Activated T-cell treated with anti-CD3 and anti-CD28 coated beads, Interleukin-2, amount 50 U/mL, for 24 hours (primary cell): ENCODE measurements around the gene FRMPD2.
"Not testable (repeated sequence)": the region's sequence is repeated elsewhere in the genome, so short reads cannot be mapped to it uniquely, and the experiment has no call there.

ENCODE experiments used
- DNase-seq: peaks from one replicate; pipeline ENCODE4 v3.0.0-alpha.2; 2020
- H3K27ac Mint-ChIP-seq: 2 replicates; pipeline ENCODE4 v1.8.0; 2020; ENCODE audit warnings: mild to moderate bottlenecking, mixed read lengths
- H3K27me3 Mint-ChIP-seq: 2 replicates; pipeline ENCODE4 v1.8.0; 2020; ENCODE audit warnings: mixed read lengths
- H3K36me3 Mint-ChIP-seq: 2 replicates; pipeline ENCODE4 v1.8.0; 2020; ENCODE audit warnings: low read depth, mixed read lengths
- H3K4me1 Mint-ChIP-seq: 2 replicates; pipeline ENCODE4 v1.8.0; 2020; ENCODE audit warnings: low read depth, mixed read lengths
- H3K4me3 Mint-ChIP-seq: 2 replicates; pipeline ENCODE4 v1.8.0; 2020; ENCODE audit warnings: mild to moderate bottlenecking, moderate library complexity, mixed read lengths
- H3K9me3 Mint-ChIP-seq: 2 replicates; pipeline ENCODE4 v1.8.0; 2020; ENCODE audit warnings: mixed read lengths

FRMPD2 gene

DNA sequence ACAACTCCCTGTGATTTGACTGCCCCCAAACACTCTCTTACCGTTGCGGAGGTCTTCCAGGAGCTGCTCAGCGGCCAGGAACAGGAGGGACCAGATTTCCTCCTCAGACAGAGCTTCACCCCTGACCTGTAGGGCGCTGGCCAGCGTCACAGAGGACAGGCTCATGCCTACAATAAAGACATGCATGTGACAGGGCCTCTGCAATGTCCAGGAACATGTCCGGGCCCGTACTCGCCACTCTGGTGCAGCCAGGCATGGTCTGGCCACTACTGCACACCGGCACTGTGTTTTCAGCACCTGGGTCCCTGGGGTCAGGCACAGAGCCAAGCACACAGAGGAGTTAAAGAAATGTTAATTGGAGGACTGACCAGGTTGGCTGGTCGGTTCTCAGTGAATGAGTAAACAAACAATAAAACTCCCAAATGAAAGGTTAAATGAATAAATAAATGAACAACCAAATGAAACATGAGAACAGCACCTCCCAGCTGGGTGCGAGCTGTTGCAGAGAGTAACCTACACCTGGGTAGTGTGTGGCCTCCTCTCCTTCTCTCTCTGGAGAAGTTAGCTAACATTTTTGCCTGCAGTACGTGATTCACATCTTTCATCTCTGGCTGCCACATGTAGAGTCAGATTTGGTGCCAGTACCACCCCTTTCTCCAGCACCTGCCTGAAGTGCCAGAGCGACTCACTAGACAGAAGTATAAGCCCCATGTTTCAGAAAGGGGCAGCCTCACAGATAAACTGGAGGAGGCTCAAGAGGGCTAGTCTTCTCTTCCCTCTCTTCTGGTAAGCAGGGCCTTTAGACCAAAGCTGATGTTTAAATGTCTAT lies 22.8 kb downstream of the FRMPD2 start:
- no peak overlapping the region for H3K4me3 Mint-ChIP-seq
- H3K9me3 Mint-ChIP-seq: no peaks in the 10 kb centered on the region
- no peaks in the 10 kb centered on the region for H3K36me3 Mint-ChIP-seq
- H3K27ac Mint-ChIP-seq: no peak overlapping the region
- H3K27me3 Mint-ChIP-seq: no peaks in the 10 kb centered on the region
- no peak for DNase-seq
- H3K4me1 Mint-ChIP-seq: no peaks in the 10 kb centered on the region

DNA sequence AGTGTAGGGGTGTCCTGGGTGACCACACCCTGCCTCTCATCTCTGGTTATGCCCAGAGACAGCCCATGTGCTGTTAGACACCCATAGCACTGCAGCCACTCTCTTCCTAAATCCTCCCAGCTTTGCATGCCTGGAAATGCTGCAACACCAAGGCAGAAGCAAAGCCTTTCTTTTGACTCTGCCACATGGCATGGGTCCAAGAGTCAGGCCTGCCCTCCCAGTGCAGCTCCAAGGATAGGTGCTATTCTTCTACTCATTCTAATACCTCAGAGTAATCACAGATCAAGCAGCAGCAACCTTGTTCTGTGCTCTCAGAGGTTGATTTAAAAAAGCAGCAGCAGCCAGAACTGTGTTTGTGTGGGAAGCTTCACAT lies 23.4 kb downstream of the FRMPD2 start:
- Mint-ChIP-seq H3K9me3 (no peaks in the 10 kb centered on the region), H3K27me3 (no peaks in the 10 kb centered on the region), H3K4me3 (no peak overlapping the region), H3K27ac (no peak overlapping the region), H3K36me3 (no peaks in the 10 kb centered on the region), H3K4me1 (no peaks in the 10 kb centered on the region)
- no peak for DNase-seq

DNA sequence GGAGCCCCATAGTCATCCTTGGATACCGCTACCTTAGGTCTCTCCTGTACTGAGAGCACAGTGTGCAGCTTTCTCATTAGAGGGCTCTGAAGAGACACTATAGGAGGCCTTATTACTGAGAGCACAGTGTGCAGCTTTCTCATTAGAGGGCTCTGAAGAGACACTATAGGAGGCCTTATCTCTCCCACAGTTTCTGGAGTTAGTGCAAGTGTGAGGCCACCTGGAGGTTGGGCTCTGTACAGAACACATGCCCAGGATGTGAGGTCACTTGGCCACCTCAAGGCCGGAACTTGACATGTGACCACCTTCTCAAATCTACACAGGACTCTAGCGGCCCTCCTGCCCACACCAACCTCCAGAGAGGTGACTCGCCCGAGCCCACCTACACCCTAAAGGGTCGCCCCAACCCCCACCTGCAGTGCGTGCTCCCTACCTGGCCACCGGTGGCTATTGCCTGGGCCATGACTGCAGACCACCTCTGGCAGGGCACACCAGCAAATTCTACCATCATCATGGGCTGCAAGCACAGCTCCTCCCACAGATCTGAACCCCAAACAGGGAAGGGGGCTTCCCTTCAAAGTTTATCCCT lies 24.6 kb downstream of the FRMPD2 start:
- Mint-ChIP-seq H3K27ac (no peak overlapping the region), H3K36me3 (no peaks in the 10 kb centered on the region), H3K4me1 (no peaks in the 10 kb centered on the region), H3K9me3 (no peaks in the 10 kb centered on the region), H3K27me3 (no peaks in the 10 kb centered on the region), H3K4me3 (no peak overlapping the region)
- no peak for DNase-seq

DNA sequence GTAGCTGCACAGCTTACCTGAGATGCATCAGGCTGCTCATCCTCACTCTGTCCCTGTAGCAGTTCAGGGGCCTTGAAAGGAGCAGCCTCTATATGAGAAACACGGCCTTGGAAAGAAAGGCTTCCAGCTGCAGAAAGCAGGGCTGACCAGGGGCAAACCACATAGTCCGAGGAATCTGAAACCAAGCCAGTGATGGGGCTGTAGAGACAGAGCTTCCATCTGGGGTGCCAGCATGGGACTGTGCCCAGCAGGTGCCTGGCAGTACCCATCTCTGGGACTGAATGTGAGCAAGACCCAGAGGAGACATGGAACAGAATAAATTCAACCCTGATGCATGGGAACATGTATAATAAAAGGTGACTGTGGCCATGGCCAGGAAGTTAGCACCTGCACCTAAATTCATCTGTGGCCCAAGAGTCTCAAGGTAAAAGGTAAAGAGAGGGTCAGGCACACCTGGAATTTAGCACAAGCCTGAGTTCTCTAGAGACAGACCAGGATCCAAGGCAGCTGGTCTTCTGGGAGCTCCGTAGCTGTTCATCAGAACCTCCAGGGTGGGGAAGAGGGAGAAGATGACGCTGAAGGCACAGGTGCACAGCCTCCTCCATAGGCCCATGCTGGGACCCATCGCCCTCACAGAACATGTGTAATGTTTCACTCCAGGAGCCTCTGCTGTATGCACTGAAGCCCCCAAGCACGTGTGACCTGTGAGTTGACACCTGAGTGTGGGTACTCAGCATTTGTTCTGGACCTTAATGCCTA lies 25.3 kb downstream of the FRMPD2 start:
- no peaks in the 10 kb centered on the region for H3K4me1 Mint-ChIP-seq
- no peak for DNase-seq
- no peaks in the 10 kb centered on the region for H3K36me3 Mint-ChIP-seq
- H3K9me3 Mint-ChIP-seq: no peaks in the 10 kb centered on the region
- H3K27me3 Mint-ChIP-seq: no peaks in the 10 kb centered on the region
- no peak overlapping the region for H3K4me3 Mint-ChIP-seq
- H3K27ac Mint-ChIP-seq: no peak overlapping the region

DNA sequence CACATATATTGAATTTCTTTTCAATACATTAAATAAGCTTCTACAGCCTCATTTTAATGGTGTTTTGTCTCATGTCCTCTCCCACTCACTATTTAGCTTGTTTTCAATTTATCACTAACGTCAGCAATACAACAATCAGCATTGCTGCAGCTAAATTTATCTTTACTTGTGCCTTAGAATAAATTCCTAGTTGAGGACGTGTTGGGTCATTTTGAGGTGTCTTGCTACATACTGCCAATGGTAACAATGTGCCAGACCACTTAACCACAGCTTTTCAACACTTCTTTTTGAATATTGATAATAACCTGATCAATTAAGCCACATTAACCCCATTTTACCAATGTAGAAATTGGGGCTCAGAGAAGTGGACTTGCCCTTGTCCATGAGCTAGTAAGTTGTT lies 26.0 kb downstream of the FRMPD2 start:
- H3K27me3 Mint-ChIP-seq: no peaks in the 10 kb centered on the region
- no peak overlapping the region for H3K27ac Mint-ChIP-seq
- no peak overlapping the region for H3K4me3 Mint-ChIP-seq
- H3K9me3 Mint-ChIP-seq: no peaks in the 10 kb centered on the region
- no peak for DNase-seq
- no peaks in the 10 kb centered on the region for H3K4me1 Mint-ChIP-seq
- H3K36me3 Mint-ChIP-seq: no peaks in the 10 kb centered on the region

GRCh38 chr10:48247680-48248079 lies 26.8 kb downstream of the FRMPD2 start:
- Mint-ChIP-seq H3K4me3 (no peak overlapping the region), H3K27me3 (no peaks in the 10 kb centered on the region), H3K27ac (no peak overlapping the region), H3K36me3 (no peaks in the 10 kb centered on the region), H3K9me3 (no peaks in the 10 kb centered on the region), H3K4me1 (no peaks in the 10 kb centered on the region)
- DNase-seq: no peak

DNA sequence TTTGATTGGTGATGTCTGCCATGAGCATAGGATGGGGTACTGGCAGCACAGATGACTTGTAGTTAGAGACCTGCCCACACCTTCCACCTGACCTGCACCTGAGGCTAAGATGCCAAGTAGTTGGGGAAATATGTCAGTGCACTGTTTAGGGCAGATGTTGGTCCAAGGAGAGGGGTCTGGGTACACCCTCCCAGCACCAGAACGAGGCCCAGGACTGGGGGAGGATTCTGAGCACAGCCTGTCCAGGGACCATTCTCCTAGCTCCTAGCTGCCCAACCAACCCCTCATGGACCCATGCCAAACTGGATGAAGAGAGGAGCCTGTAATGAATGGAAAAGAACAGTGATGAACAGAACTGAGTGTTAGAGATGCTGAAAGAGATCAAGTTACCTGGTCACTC lies 28.0 kb downstream of the FRMPD2 start:
- DNase-seq: no peak
- H3K27ac Mint-ChIP-seq: no peak overlapping the region
- no peaks in the 10 kb centered on the region for H3K9me3 Mint-ChIP-seq
- H3K36me3 Mint-ChIP-seq: no peaks in the 10 kb centered on the region
- no peak overlapping the region for H3K4me3 Mint-ChIP-seq
- no peaks in the 10 kb centered on the region for H3K27me3 Mint-ChIP-seq
- no peaks in the 10 kb centered on the region for H3K4me1 Mint-ChIP-seq

DNA sequence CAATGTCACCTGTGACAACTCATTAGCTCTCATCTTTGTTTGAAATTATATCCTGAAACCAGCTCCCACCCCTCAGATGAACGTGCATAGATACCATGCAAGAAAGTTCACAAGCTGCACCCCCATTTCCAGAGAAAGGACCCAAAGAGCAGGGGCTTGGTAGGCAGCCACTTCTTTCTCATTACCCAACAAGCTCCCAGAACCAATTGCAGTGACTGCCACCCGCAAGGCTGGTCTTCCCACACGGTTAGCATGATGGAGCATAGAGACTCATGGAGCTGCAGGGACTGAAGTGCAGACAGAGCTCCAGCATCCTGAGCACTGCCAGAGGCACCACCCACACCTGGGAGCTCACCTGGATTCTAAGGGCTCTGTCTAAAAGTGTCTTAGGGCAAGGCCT lies 28.5 kb downstream of the FRMPD2 start:
- H3K4me3 Mint-ChIP-seq: no peak overlapping the region
- H3K36me3 Mint-ChIP-seq: no peaks in the 10 kb centered on the region
- H3K27me3 Mint-ChIP-seq: no peaks in the 10 kb centered on the region
- H3K4me1 Mint-ChIP-seq: no peaks in the 10 kb centered on the region
- no peaks in the 10 kb centered on the region for H3K9me3 Mint-ChIP-seq
- no peak overlapping the region for H3K27ac Mint-ChIP-seq
- no peak for DNase-seq

DNA sequence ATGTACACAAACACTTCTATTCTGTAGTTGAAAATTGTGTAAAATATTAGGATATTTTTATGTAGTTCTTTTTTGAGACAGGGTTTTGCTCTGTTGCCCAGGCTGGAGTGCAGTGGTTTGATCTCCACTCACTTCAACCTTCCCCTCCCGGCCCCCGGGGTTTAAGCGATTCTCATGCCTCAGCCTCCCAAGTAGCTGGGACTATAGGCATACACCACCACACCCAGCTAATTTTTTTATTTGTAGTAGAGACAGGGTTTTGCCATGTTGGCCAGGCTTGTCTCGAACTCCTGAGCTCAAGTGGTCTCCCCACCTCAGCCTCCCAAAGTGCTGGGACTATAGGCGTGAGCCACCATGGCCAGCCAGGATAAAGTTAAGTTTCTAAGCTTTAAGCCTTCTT lies 30.6 kb downstream of the FRMPD2 start:
- not testable (repeated sequence) for H3K36me3 Mint-ChIP-seq, H3K27ac Mint-ChIP-seq, H3K4me1 Mint-ChIP-seq, H3K9me3 Mint-ChIP-seq, H3K27me3 Mint-ChIP-seq, DNase-seq, H3K4me3 Mint-ChIP-seq

DNA sequence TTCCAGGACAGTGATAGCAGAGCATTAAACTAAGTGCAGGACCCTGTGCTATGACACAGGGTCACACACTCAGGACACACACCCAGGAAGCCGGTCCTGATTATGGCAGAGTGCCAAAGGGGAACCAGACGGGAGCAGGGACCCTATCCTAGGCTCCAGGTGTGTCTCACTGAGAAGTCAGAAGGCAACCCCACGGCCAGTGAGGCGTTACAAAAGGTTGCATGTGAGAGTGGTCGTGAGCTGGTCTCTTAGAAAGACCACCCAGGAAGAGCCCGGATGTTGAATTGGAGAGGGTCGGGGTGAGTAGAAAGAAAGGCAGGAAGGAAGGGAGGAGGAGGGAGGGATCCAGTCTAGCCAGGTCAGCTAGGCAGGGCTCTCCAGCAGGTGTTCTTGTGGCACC lies 31.0 kb downstream of the FRMPD2 start:
- no peak for DNase-seq
- H3K27ac Mint-ChIP-seq: no peak overlapping the region
- no peaks in the 10 kb centered on the region for H3K36me3 Mint-ChIP-seq
- no peaks in the 10 kb centered on the region for H3K9me3 Mint-ChIP-seq
- no peak overlapping the region for H3K4me3 Mint-ChIP-seq
- H3K27me3 Mint-ChIP-seq: no peaks in the 10 kb centered on the region
- H3K4me1 Mint-ChIP-seq: no peaks in the 10 kb centered on the region

GRCh38 chr10:48242171-48242904 lies 32.2 kb downstream of the FRMPD2 start:
- no peak overlapping the region for H3K4me3 Mint-ChIP-seq
- DNase-seq: no peak
- H3K4me1 Mint-ChIP-seq: no peaks in the 10 kb centered on the region
- no peaks in the 10 kb centered on the region for H3K36me3 Mint-ChIP-seq
- no peaks in the 10 kb centered on the region for H3K27me3 Mint-ChIP-seq
- no peaks in the 10 kb centered on the region for H3K9me3 Mint-ChIP-seq
- no peak overlapping the region for H3K27ac Mint-ChIP-seq

GRCh38 chr10:48241332-48241731 lies 33.2 kb downstream of the FRMPD2 start:
- Mint-ChIP-seq H3K27me3 (no peaks in the 10 kb centered on the region), H3K9me3 (no peaks in the 10 kb centered on the region), H3K27ac (no peak overlapping the region), H3K4me3 (no peak overlapping the region), H3K36me3 (no peaks in the 10 kb centered on the region), H3K4me1 (no peaks in the 10 kb centered on the region)
- DNase-seq: no peak

DNA sequence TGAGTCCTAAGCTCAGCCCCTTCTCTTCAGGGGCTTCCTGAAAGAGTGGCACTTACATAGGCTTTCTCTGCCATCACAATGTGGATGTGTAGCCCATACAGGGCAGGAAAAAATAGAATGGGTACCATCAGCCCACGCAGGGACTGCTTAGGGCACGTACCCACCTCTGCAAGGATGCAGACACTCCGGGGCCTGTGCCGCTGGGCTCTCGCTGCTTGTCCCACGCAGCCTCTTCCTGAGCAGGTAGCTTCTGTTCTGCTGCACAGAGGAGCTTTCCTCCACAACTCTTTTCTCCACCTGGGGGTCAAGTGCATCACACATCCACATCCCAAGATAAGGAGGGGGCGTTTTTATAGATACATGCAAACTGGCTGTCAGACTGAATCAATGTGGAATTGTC lies 34.3 kb downstream of the FRMPD2 start:
- DNase-seq: no peak
- Mint-ChIP-seq H3K27ac (no peak overlapping the region), H3K36me3 (no peaks in the 10 kb centered on the region), H3K4me1 (no peaks in the 10 kb centered on the region), H3K27me3 (no peaks in the 10 kb centered on the region), H3K9me3 (no peaks in the 10 kb centered on the region), H3K4me3 (no peak overlapping the region)

DNA sequence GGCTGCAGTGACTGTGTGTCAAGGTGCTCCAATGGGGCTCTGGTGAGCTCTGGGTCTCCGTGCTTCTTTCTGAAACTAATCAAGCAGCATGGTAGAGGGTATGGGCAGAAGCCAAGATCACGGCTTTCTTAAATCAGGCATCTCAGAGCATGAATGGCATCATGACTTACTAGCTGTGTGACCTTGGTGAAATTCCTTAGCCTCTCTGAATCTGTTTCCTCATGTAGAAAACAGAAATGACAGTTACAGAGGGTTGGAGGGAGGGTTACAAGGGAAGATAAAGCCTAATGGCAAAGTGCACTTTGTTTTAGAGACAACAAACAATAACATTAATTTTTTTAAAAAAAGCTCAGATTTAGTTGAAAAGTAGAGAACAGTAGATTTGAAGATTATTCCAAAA lies 34.9 kb downstream of the FRMPD2 start:
- no peaks in the 10 kb centered on the region for H3K36me3 Mint-ChIP-seq
- H3K4me1 Mint-ChIP-seq: no peaks in the 10 kb centered on the region

More for the DNA sequence above, 34.9 kb downstream of the FRMPD2 start:
- no peak for DNase-seq
- Mint-ChIP-seq H3K9me3 (no peaks in the 10 kb centered on the region), H3K27ac (no peak overlapping the region), H3K27me3 (no peaks in the 10 kb centered on the region), H3K4me3 (no peak overlapping the region)
